Naive B cell (primary cell): ENCODE measurements around the gene HTR3B. TPM values are rescaled to one million over a fixed set of nuclear protein-coding genes. Genes with fewer than 3 reads are reported as not detected.

Experiments used
- ATAC-seq, 2 donors: fragments of 150-1000 bp; cut with Tn5 transposase; 2 replicates each; pipeline ENCODE4 v1.10.0; 2021; ENCODE audit warnings: low read depth in 2 of 2, mild to moderate bottlenecking in 2 of 2, moderate library complexity in 2 of 2
- DNase-seq: peaks from one replicate; pipeline ENCODE4 v3.0.0; 2022
- H3K27ac Mint-ChIP-seq, 6 donors: one replicate each; pipeline ENCODE4 v1.8.0; 2020 to 2022; ENCODE audit warnings: mild to moderate bottlenecking in 6 of 6, mixed read lengths in 6 of 6, moderate library complexity in 5 of 6, inconsistent platforms in 2 of 6
- H3K27me3 Mint-ChIP-seq, 3 donors: one replicate each; pipeline ENCODE4 v1.8.0; 2021 to 2022; ENCODE audit warnings: mixed read lengths in 3 of 3, mild to moderate bottlenecking in 1 of 3
- H3K36me3 Mint-ChIP-seq, 2 donors: one replicate each; pipeline ENCODE4 v1.8.0; 2020 to 2022; ENCODE audit warnings: mixed read lengths in 2 of 2, inconsistent platforms in 1 of 2, mild to moderate bottlenecking in 1 of 2
- H3K4me1 Mint-ChIP-seq, 3 donors: one replicate each; pipeline ENCODE4 v1.8.0; 2020 to 2022; ENCODE audit warnings: mixed read lengths in 3 of 3, inconsistent platforms in 1 of 3, mild to moderate bottlenecking in 1 of 3, moderate library complexity in 1 of 3
- H3K4me3 Mint-ChIP-seq, 8 donors: one replicate each; pipeline ENCODE4 v1.8.0; 2020 to 2022; ENCODE audit warnings: mild to moderate bottlenecking in 8 of 8, mixed read lengths in 8 of 8, moderate library complexity in 8 of 8, inconsistent platforms in 2 of 8
- H3K9me3 Mint-ChIP-seq, 7 donors: one replicate each; pipeline ENCODE4 v1.8.0; 2020 to 2022; ENCODE audit warnings: mixed read lengths in 7 of 7, mild to moderate bottlenecking in 5 of 7, inconsistent platforms in 2 of 7, moderate library complexity in 1 of 7
- polyA plus RNA-seq, 6 donors: library from polyadenylated mRNA; unstranded; fragments of 300-500 nt; fragmentation: Illumina TruSeq; gene quantifications; one replicate each; pipeline ENCODE4 v1.2.3, GENCODE V29; 2021; ENCODE audit warnings: low read depth in 6 of 6

HTR3B gene
- polyA plus RNA-seq, 6 donors from 2014 or later, result not detected

- H3K9me3 Mint-ChIP-seq, result no peaks in the 10 kb centered on the region
- ATAC-seq (no peak), DNase-seq (no peak)
- H3K27me3 Mint-ChIP-seq, result peaks cover 0 to 11% (median 3%) of the 10 kb centered on the region in 3 donors
- peaks cover 0 to 10% (median 5%) of the 10 kb centered on the region in 3 donors for H3K4me1 Mint-ChIP-seq
- no peaks in the 10 kb centered on the region for H3K36me3 Mint-ChIP-seq
- H3K4me3 Mint-ChIP-seq, result no peak overlapping the region
- H3K27ac Mint-ChIP-seq, result peak overlapping the region in 2 of 6 donors; percentile 53 to 61
Measured at GRCh38 chr11:113960702-113961330, 56.2 kb downstream of the HTR3B start.

DNA sequence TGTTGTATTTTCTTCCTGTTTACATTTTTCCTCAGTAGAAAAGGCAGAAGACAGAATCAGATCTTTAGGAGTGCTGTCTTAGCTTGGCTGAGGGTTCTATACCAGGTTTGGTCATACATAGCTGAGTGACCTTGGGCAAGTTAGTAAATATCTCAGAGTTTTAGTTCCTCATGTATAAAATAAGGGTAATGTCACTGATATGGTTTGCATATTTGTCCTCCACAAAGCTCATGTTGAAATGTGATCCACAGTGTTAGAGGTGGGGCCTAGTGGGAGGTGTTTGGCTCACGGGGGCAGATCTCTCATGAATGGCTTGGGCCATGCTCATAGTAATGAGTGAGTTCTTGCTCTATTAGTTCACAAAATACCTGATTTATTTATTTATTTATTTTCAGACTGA, 62.8 kb downstream of the HTR3B start:
- no peak for DNase-seq
- peak overlapping the region in 1 of 6 donors; percentile 50 for H3K27ac Mint-ChIP-seq
- ATAC-seq, result peak; percentile 40 to 53
- peak overlapping the region in 3 of 8 donors; percentile 6 to 61 (median 30) for H3K4me3 Mint-ChIP-seq
- no peaks in the 10 kb centered on the region for H3K36me3 Mint-ChIP-seq
- H3K4me1 Mint-ChIP-seq, result peaks cover 24 to 43% (median 26%) of the 10 kb centered on the region in 3 donors
- H3K27me3 Mint-ChIP-seq, result no peaks in the 10 kb centered on the region
- H3K9me3 Mint-ChIP-seq, result peaks cover 0 to 8% (median 2%) of the 10 kb centered on the region in 7 donors

GRCh38 chr11:113971506-113972195, 67.1 kb downstream of the HTR3B start:
- peaks cover 0 to 6% (median 2%) of the 10 kb centered on the region in 7 donors for H3K9me3 Mint-ChIP-seq
- H3K4me3 Mint-ChIP-seq, result no peak overlapping the region
- no peaks in the 10 kb centered on the region for H3K36me3 Mint-ChIP-seq
- H3K4me1 Mint-ChIP-seq, result peaks cover 40 to 67% (median 59%) of the 10 kb centered on the region in 3 donors
- H3K27ac Mint-ChIP-seq, result peak overlapping the region in 2 of 6 donors; percentile 34 to 58
- H3K27me3 Mint-ChIP-seq, result no peaks in the 10 kb centered on the region
- DNase-seq, result no peak
- ATAC-seq, result no peak

DNA sequence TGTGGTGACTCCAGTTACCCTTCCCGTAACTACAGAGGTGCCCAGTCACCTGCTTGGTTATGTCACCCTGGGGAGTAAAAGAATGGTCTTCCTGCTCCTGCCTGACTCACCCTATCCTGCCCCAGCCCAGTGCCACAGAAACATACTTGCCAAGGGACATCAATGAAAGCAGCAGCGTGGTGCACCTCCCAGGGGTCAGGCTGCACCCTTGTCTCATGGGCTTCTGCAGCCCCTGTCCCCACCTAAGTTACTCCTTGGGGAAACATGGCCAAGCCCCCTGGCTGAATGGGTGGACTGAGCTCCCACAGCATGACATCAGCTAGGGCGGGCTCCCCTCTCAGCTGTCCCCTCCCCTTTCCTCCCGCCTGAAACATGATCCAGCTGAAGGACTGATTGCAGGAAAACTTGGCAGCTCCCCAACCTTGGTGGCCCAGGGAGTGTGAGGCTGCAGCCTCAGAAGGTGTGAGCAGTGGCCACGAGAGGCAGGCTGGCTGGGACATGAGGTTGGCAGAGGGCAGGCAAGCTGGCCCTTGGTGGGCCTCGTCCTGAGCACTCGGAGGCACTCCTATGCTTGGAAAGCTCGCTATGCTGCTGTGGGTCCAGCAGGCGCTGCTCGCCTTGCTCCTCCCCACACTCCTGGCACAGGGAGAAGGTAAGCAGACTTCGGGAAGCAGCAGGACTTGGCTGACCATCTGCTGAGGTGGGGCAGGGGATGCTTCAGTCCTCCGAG, 70.3 kb downstream of the HTR3B start, which contains the start of gene HTR3A:
HTR3A (plus strand) TSS at position 368 of the 730 bp plus-strand sequence; CDS start at position 586, 218 bp downstream.
- no peak for DNase-seq
- Mint-ChIP-seq H3K4me3 (peak within 1 kb of the TSS in 7 of 8 donors; percentile 9 to 79 (median 51)), H3K36me3 (no peaks in the 10 kb centered on the region), H3K27me3 (no peaks in the 10 kb centered on the region), H3K9me3 (no peaks in the 10 kb centered on the region), H3K27ac (peak within 1 kb of the TSS; percentile 90 to 99 (median 95)), H3K4me1 (peaks cover 44 to 75% (median 71%) of the 10 kb centered on the region in 3 donors)
- ATAC-seq, result no peak

- no peaks in the 10 kb centered on the region for H3K27me3 Mint-ChIP-seq
- peak; percentile 49 to 55 for ATAC-seq
Measured at GRCh38 chr11:113977071-113977490, 72.5 kb downstream of the HTR3B start.

GRCh38 chr11:113977701-113978100, 73.1 kb downstream of the HTR3B start:
- Mint-ChIP-seq H3K4me1 (peaks cover 51 to 81% (median 66%) of the 10 kb centered on the region in 3 donors), H3K9me3 (no peaks in the 10 kb centered on the region)

More at GRCh38 chr11:113977071-113977490, 72.5 kb downstream of the HTR3B start:
- DNase-seq, result peak; percentile 78
- Mint-ChIP-seq H3K36me3 (no peaks in the 10 kb centered on the region), H3K9me3 (no peaks in the 10 kb centered on the region), H3K4me1 (peaks cover 55 to 87% (median 68%) of the 10 kb centered on the region in 3 donors), H3K4me3 (peak overlapping the region; percentile 25 to 87 (median 74)), H3K27ac (peak overlapping the region; percentile 95 to 100 (median 98))

DNA sequence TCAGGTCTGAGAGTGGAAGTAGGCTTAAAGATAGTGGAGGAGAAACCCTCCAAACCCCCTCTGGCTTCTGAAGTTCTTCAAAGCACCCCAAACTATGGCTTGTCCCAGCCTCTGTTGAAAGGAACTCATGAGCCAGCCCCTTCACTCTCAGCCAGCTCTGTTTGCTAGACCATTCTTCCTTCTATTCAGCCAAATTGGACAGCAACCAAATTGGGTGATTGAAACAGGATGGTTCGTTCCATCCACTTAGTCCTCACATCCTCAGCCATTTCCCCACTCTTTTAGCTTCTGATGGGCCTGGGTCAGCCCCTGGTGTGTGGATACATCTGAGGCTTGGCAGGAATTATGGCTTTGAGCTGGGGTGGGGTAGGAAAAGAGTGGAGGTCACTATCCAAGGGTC, 74.8 kb downstream of the HTR3B start:
- Mint-ChIP-seq H3K4me3 (peak overlapping the region in 5 of 8 donors; percentile 8 to 74 (median 37)), H3K27ac (peak overlapping the region; percentile 30 to 99 (median 94)), H3K9me3 (no peaks in the 10 kb centered on the region), H3K27me3 (peaks cover 0 to 9% (median 0%) of the 10 kb centered on the region in 3 donors), H3K4me1 (peaks cover 51 to 70% (median 70%) of the 10 kb centered on the region in 3 donors), H3K36me3 (no peaks in the 10 kb centered on the region)
- ATAC-seq (no peak), DNase-seq (no peak)

More at GRCh38 chr11:113977701-113978100, 73.1 kb downstream of the HTR3B start:
- Mint-ChIP-seq H3K27ac (peak overlapping the region; percentile 95 to 100 (median 98)), H3K27me3 (no peaks in the 10 kb centered on the region), H3K36me3 (no peaks in the 10 kb centered on the region), H3K4me3 (peak overlapping the region; percentile 25 to 87 (median 74))
- DNase-seq (peak; percentile 90), ATAC-seq (peak; percentile 85)

DNA sequence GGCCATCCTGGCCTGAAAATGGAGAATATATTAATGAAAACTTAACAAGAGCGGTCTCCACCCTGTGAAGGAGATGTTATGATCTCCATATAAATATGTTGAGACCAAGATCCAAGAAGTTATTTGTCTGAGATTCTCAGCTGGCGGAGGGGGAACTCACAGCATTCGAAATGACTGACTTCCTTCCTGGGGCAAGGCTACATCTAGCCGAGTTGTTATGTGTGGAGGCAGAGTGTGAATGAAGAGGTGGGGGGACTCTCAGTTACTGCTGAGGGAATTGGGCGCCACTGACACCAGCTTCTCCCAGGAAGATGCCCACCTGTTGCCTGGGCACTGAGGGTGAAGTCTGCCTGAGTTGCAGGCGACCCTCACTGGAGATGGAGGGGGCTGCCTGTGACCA, 76.2 kb downstream of the HTR3B start:
- Mint-ChIP-seq H3K9me3 (no peaks in the 10 kb centered on the region), H3K27ac (peak overlapping the region; percentile 6 to 95 (median 84)), H3K27me3 (peaks cover 3 to 9% (median 6%) of the 10 kb centered on the region in 3 donors), H3K36me3 (no peaks in the 10 kb centered on the region), H3K4me1 (peaks cover 43 to 63% (median 62%) of the 10 kb centered on the region in 3 donors), H3K4me3 (peak overlapping the region in 5 of 8 donors; percentile 28 to 76 (median 70))
- DNase-seq, result peak; percentile 36
- no peak for ATAC-seq

DNA sequence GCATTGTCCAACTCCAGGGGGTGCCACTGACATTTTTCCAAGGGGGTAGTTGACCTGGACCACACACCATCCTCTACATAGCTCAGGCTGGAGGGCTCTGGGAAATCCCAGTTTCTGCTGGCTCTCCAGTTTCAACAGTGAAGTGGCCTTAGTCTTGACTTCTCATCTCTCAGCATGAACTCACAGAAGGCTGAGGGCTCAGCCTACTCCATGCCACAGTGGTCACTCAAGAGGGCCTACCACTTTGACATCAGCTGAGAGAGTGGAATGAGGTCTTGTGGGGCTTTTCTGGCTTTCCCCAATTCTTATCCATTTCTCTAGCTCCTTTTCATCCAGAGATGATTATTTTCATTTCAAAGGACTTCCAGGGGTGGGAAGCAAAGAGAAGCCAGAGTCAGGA, 77.7 kb downstream of the HTR3B start:
- Mint-ChIP-seq H3K9me3 (no peaks in the 10 kb centered on the region), H3K4me3 (peak overlapping the region in 2 of 8 donors; percentile 5 to 40), H3K27me3 (peaks cover 3 to 9% (median 6%) of the 10 kb centered on the region in 3 donors), H3K4me1 (peaks cover 28 to 48% (median 47%) of the 10 kb centered on the region in 3 donors), H3K27ac (no peak overlapping the region), H3K36me3 (no peaks in the 10 kb centered on the region)
- no peak for ATAC-seq
- DNase-seq, result no peak

- no peaks in the 10 kb centered on the region for H3K9me3 Mint-ChIP-seq
- peaks cover 6 to 9% (median 7%) of the 10 kb centered on the region in 3 donors for H3K27me3 Mint-ChIP-seq
- no peaks in the 10 kb centered on the region for H3K36me3 Mint-ChIP-seq
- no peak overlapping the region for H3K4me3 Mint-ChIP-seq
- ATAC-seq, result peak in 1 of 2 donors; percentile 39
- H3K4me1 Mint-ChIP-seq, result peaks cover 17 to 31% (median 25%) of the 10 kb centered on the region in 3 donors
- DNase-seq, result no peak
- no peak overlapping the region for H3K27ac Mint-ChIP-seq
Measured at GRCh38 chr11:113984781-113985180, 80.2 kb downstream of the HTR3B start.

DNA sequence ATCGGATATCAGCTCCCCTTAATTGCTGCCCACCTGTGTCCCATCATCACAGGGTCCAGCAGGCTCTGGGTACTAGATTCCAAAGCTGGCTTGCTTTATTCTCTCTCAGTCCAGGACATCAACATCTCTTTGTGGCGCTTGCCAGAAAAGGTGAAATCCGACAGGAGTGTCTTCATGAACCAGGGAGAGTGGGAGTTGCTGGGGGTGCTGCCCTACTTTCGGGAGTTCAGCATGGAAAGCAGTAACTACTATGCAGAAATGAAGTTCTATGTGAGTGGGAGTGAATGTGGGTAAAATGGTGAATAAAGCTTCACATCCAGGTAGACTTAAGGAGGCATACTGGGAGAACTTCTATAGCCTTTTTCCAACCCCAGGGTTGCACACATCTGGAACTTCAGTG, 81.3 kb downstream of the HTR3B start:
- Mint-ChIP-seq H3K36me3 (no peaks in the 10 kb centered on the region), H3K4me1 (peaks cover 5 to 19% (median 14%) of the 10 kb centered on the region in 3 donors), H3K27me3 (peaks cover 6 to 9% (median 8%) of the 10 kb centered on the region in 3 donors), H3K4me3 (no peak overlapping the region), H3K27ac (peak overlapping the region in 1 of 6 donors; percentile 15), H3K9me3 (no peaks in the 10 kb centered on the region)
- no peak for ATAC-seq
- no peak for DNase-seq

DNA sequence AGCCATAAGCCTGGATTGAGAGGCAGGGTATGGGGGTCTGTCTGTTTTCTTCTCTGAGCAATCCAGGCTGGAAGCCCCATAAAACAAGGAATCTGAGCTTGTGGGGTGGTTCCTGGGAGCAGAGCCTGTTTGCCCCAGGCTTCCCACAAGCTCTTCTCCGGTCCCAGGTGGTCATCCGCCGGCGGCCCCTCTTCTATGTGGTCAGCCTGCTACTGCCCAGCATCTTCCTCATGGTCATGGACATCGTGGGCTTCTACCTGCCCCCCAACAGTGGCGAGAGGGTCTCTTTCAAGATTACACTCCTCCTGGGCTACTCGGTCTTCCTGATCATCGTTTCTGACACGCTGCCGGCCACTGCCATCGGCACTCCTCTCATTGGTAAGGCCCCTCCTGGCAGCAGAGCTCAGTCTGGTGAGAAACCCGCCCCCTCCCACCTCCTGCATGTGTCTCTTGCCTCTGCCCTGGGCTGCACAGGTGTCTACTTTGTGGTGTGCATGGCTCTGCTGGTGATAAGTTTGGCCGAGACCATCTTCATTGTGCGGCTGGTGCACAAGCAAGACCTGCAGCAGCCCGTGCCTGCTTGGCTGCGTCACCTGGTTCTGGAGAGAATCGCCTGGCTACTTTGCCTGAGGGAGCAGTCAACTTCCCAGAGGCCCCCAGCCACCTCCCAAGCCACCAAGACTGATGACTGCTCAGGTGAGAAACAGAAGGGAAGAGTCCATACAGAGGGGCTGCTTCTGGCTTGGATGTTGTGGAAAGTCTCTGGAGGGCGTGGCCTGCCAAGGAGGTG, 82.0 kb downstream of the HTR3B start:
- Mint-ChIP-seq H3K4me1 (peaks cover 4 to 15% (median 8%) of the 10 kb centered on the region in 3 donors), H3K9me3 (no peaks in the 10 kb centered on the region), H3K36me3 (no peaks in the 10 kb centered on the region), H3K27ac (no peak overlapping the region), H3K4me3 (no peak overlapping the region), H3K27me3 (peaks cover 9 to 11% (median 10%) of the 10 kb centered on the region in 3 donors)
- no peak for ATAC-seq
- no peak for DNase-seq
